ENCODE data around the gene ZNF681.

Gene ZNF681

DNA sequence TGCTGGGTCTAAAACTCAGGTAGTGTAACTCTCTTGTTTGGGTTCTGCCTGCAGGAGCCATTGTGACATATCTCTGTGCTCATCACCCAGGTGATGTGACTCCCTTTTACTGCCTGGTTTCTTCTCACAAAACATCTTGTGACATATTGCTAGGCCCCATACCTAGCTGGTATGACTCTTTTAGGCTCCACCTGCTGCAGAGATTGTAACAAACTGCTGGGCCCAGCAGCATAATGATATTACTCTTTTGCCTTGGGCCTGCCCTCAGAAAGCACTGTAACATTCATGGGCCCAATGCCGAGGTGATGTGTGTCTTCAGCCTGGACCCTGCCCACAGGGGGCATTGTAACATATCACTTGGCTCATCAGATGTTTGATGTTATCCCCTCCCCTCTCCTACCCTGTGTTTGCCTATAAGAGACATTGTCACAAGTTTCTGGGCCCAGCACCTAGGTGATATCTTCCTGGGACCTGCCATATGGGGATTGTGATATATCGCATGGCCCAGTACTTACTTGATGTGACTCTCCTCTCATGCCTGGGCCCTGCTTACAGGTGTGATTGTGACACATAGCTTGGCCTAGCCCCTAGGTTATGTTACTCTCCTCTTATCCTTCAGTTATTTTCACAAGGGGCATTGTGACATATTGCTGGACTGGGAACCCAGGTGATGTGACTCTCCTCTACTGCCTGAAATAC lies 18.0 kb upstream of the ZNF681 start:
- no peak for TF ChIP-seq FOXP2 (optimal IDR thresholded peaks at IDR 0.05; ENCODE audit: borderline replicate concordance, extremely low read depth, extremely low read length, insufficient read depth)
- TF ChIP-seq TAF1 (IDR thresholded peaks at IDR 0.05; ENCODE audit: borderline replicate concordance, insufficient read depth, low read length), result no peak
- no peak for TF ChIP-seq POLR2AphosphoS5 (IDR thresholded peaks at IDR 0.05; ENCODE audit: low read depth, low read length)
- TF ChIP-seq SIN3A (IDR thresholded peaks at IDR 0.05; ENCODE audit: borderline replicate concordance, insufficient read depth, low read length), result no peak
- TF ChIP-seq, protein P1, sequence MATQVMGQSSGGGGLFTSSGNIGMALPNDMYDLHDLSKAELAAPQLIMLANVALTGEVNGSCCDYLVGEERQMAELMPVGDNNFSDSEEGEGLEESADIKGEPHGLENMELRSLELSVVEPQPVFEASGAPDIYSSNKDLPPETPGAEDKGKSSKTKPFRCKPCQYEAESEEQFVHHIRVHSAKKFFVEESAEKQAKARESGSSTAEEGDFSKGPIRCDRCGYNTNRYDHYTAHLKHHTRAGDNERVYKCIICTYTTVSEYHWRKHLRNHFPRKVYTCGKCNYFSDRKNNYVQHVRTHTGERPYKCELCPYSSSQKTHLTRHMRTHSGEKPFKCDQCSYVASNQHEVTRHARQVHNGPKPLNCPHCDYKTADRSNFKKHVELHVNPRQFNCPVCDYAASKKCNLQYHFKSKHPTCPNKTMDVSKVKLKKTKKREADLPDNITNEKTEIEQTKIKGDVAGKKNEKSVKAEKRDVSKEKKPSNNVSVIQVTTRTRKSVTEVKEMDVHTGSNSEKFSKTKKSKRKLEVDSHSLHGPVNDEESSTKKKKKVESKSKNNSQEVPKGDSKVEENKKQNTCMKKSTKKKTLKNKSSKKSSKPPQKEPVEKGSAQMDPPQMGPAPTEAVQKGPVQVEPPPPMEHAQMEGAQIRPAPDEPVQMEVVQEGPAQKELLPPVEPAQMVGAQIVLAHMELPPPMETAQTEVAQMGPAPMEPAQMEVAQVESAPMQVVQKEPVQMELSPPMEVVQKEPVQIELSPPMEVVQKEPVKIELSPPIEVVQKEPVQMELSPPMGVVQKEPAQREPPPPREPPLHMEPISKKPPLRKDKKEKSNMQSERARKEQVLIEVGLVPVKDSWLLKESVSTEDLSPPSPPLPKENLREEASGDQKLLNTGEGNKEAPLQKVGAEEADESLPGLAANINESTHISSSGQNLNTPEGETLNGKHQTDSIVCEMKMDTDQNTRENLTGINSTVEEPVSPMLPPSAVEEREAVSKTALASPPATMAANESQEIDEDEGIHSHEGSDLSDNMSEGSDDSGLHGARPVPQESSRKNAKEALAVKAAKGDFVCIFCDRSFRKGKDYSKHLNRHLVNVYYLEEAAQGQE (IDR thresholded peaks at IDR 0.05; ENCODE audit: insufficient read depth in 1 of 2, low read depth in 2 of 2, low read length in 2 of 2), result no peak

- no peak for TF ChIP-seq POLR2AphosphoS5 (IDR thresholded peaks at IDR 0.05; ENCODE audit: low read depth, low read length)
- TF ChIP-seq, protein P1 (IDR thresholded peaks at IDR 0.05; ENCODE audit: insufficient read depth in 1 of 2, low read depth in 2 of 2, low read length in 2 of 2), result no peak
These were observed 15.9 kb upstream of the ZNF681 start for GRCh38 chr19:23774524-23774971.

- TF ChIP-seq TAF1 (IDR thresholded peaks at IDR 0.05; ENCODE audit: borderline replicate concordance, insufficient read depth, low read length), result no peak
- TF ChIP-seq, protein P1 (IDR thresholded peaks at IDR 0.05; ENCODE audit: insufficient read depth in 1 of 2, low read depth in 2 of 2, low read length in 2 of 2), result no peak
- TF ChIP-seq SIN3A (IDR thresholded peaks at IDR 0.05; ENCODE audit: borderline replicate concordance, insufficient read depth, low read length), result no peak
- no peak for TF ChIP-seq POLR2AphosphoS5 (IDR thresholded peaks at IDR 0.05; ENCODE audit: low read depth, low read length)
- TF ChIP-seq FOXP2 (optimal IDR thresholded peaks at IDR 0.05; ENCODE audit: borderline replicate concordance, extremely low read depth, extremely low read length, insufficient read depth), result no peak
These were observed 15.4 kb upstream of the ZNF681 start for GRCh38 chr19:23774106-23774505.

DNA sequence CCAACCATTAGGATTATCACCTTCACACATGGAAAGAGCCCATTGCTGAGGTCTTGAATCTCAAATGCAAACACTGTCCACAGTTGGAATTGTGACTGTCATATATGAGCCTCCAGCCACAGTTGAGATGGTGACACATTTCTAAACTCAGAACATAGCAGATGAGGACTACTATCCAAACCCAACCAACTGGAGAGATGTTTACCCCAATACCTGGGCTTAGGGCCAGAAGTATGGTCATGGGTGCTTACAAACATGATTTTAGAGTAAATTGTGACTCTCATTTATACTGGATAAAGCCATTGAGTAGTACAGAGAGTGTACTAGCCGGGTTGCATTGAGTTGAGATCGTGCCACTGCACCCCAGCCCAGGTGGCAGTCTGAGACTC lies 14.0 kb upstream of the ZNF681 start:
- no peak for TF ChIP-seq POLR2AphosphoS5 (IDR thresholded peaks at IDR 0.05; ENCODE audit: low read depth, low read length)

DNA sequence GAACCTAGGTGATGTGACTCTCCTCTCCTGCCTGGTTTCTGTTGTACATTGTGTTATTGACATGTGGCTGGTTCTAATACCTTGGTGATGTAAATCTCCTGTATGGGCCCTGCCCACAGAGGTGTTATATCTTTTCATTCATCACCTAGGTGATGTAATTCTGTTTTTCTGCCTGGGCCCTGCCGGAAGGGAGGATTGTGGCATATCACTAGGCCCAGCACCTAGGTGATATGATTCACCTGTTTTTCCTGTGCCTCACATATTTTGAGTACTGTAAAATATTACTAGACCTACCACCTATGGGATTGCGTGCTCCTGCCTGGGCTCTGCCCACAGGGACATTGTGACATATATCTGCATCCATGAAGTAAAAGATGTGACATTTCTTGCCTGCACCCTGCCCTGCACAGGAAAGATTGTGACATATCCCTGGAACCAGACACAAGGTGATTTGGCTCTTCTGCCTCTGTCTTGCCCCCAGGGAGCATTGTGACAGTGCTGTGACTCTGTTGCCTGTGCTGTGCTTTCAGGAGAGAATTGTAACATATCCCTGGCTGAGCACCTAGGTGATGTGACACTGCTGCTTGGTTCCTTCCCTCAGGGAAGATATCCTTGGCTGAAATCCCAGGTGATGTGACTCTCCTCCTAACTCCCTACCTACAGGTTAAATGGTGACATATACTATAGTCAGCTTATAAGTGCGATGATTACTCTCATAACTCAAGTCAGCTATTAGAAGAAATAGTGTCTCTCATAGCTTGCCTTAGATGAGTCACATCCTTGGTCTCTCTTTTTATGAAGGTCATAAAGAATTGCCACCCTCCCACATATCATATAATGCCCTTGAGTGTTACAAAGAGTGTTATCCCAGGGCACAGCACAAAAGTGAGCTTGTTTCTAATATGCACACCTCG lies 13.3 kb upstream of the ZNF681 start:
- TF ChIP-seq FOXP2 (optimal IDR thresholded peaks at IDR 0.05; ENCODE audit: borderline replicate concordance, extremely low read depth, extremely low read length, insufficient read depth), result no peak

DNA sequence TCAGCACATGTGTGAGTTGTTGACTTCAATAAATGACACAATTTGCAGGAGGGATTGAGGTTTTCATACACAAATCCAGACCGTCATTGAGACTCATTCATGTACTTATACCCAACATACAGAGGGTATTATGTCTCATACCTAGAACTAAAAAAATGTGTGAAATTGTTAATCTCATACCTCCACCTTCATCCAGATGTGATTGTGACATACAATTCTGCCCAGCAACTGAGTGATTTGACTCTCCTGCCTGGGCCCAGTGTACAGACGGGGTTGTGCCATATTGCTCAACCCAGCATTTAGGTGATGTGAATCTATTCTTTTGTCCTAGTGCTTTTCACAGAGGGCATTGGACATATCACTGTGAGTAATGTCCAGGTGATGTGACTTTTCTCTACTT lies 12.6 kb upstream of the ZNF681 start:
- TF ChIP-seq TAF1 (IDR thresholded peaks at IDR 0.05; ENCODE audit: borderline replicate concordance, insufficient read depth, low read length), result no peak
- TF ChIP-seq, protein P1 (IDR thresholded peaks at IDR 0.05; ENCODE audit: insufficient read depth in 1 of 2, low read depth in 2 of 2, low read length in 2 of 2), result no peak
- TF ChIP-seq FOXP2 (optimal IDR thresholded peaks at IDR 0.05; ENCODE audit: borderline replicate concordance, extremely low read depth, extremely low read length, insufficient read depth), result no peak
- no peak for TF ChIP-seq POLR2AphosphoS5 (IDR thresholded peaks at IDR 0.05; ENCODE audit: low read depth, low read length)
- TF ChIP-seq SIN3A (IDR thresholded peaks at IDR 0.05; ENCODE audit: borderline replicate concordance, insufficient read depth, low read length), result no peak
